NCI-H146 treated with DMSO at 0.1 percent for 48 hours (cell line): ENCODE data around the gene SLC6A13.

Experiments used
- DNase-seq: peaks from one replicate; lab custom pipeline; 2025; ENCODE audit not compliant: unreplicated experiment; lab: John Stamatoyannopoulos, UW

SLC6A13 gene

DNA sequence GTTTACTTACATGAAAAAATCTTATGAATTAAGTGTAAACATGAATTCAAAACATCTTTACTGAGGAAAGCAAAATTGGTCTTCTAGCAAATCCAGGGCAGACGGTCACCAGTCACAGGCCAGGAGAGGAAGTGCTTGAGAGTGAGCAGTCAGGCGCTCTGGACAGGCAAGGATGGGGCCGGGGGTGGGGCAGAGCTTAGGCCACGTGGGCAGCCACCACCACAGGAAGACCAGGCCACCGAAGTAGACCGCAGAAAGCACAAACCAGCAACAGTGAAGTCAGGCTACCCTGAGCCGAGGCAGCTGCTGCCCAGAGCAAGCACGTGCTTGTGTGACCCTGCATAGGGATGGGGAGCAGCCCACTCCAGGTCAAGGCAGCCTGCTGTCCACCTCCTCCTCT, 82.2 kb downstream of the SLC6A13 start:
- DNase-seq, result no peak

DNA sequence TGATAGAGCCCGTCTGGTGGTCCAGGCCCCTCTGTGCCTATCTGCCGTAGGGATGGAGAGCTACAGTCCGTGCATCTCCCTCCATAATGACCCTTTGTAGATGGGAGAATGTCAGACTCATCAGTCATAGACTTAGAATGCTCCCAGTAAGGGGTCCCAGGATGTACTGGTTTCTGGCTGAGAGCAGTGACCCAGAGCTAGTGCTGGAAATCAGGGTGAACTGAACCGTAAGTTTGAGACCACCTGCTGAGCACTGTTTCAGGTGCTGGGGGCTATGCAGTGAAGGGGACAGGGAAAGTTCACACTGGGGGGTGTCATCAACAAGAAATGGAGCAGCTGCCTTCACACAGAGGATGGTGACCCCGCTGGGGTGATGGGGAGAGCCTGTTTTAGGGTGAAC, 82.8 kb downstream of the SLC6A13 start:
- DNase-seq, result no peak

DNA sequence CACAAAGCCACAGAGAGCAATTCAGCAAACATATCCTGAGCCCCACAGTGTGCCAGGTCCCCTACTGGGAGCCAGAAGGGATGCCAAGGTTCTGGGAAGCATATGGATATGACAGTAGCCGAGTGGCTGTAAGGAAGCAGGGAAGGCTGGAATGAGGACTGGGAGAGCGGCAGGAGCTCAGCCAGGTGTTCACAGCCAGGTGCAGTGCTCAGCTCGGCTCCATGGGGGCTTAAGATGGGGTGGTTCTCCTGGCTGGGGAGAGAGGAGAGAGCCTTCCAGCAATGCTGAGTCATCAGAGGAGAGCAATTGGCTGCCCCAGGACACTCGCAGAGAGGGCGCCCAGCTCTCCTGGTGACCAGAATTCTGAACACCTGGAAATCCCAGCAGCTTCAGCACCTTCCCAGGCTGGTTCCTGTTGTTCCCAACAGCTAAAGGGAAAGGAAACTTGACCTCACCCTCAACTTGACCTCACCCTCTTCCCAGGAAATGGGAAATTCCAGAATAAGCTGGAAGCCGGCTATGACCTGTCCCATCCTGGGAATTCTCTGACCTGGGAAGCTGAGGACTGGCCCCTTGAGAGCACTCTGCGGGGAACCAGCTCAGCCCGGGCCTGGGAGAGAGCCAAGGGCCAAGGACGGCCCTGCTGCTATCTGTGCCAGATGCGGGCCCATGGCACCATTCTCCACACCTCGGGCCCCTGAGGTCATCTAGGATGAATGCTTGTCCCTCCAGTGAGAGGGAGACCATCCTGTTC, 83.3 kb downstream of the SLC6A13 start:
- peak; percentile 66 for DNase-seq

DNA sequence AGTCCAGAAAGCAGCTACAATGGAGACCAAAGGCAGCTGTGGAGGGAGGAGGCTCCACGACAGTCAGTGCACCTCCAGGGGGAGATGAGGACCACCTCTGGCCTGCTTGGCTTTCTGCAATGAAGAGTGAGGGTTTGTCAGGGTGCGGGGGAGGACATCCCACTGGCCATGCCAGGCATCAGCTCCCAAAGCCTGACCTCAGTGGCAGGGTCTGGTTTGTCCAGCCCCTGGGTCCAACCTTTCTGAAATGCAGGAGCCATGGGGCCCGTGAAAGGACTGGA, 83.9 kb downstream of the SLC6A13 start:
- DNase-seq, result no peak

DNA sequence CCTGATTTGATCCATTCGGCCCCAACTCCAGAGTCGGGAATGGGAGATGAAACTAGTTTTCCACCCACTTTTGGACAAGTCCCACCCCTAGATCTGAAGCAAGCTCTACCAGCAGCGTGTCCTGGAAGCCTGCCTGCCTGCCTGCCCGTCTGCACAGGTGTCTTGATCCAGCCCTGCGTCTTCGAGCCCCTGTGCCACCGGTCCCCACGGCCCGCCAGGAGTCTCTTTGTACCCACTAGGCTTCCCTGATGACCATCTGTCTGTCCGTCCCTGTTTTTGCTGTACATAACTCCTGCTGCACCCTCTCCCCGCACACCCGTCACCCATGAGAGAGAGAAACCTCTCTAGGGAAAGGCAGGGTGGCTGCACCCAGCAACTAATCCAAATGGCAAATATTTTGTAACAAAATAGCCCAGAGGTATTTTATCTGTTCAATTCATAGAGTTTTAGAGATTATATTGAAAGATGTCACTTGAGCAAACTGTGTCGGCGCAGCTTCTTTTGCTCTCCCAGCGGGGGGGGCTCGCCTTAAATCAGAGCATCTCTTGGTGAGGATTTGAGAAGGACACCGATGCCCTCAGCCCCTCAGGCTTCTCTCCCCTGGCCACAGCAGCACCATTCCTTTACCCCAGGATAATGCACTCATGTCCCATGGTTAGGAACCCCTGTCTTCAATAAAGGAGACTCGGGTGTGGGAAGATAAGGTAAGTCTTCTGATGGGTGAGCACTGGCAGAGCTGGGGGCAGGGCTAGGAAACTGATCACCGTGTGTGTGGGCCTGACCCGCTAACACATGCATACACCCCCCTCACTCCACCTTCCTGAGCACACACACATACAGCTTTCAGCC, 84.4 kb downstream of the SLC6A13 start:
- no peak for DNase-seq

DNA sequence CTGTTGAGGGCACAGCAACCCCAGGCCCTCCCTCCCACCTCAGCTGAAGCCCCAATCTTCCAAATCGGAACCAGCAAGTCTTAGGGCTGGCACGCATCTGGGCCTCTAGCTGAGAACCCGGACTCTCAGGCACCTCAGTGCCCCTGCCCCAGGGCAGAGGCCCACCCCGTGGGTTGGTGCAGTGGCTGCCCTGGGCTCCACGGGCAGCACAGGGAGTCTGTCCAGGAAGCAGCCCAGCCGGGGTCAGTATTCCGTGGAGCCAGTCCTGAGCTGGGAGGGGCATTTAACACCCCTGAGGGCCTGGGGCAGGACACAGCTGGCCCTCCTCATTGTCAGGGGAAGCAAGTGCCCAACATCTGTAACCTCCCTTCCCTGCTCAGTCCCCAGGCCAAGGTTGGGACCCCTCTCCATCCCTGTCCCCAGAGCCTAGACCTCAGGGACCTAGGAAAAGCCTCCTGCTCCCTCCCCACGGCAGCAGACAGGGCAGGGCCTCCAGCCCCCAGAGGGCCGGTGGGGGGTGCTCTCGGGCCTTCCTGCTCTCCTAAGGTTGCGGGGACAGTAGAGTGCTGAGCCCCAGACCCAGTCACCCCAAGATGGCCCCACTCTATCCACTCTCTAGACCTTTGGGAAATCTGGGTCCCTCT, 85.2 kb downstream of the SLC6A13 start:
- no peak for DNase-seq

DNA sequence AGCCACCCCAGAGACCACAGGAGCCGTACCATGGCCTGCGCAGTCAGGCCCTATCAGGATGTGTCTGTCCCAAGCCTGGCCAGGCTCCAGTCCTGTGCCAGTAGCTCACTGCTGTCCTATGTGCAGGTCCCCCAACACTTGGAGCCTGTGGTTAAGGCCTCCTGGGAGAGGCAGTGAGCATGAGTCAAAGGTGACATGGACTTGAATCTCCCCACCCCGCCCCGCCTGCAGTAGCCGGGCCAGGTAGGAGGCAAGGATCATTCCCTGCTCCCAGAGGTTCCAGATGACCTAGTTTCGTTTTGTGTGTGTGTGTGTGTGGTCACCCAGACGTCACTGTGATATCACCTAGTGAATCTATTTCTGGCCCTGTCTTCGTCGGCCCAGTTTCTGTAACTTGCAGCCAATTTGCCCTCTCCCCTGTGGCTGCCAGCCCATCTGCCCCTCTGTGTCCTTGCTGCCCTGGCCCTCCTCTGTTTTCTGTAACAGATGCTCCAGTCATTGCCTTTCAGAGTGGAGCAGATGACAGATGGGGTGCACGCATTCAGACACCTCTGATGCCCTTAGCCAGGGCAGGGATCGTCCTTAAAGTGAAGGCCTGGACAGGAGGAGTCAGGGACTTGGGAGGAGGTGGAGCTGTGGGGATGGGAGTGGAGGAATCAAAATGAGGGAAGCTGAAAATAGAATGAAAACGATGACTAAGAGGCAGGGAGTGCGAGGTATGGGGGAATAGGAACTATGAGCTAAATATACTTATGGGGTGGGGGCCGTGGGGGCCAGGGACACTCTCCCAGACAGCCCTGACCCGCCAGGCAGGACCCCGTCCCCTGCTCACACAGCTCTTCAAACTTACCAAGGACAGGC, 86.1 kb downstream of the SLC6A13 start:
- no peak for DNase-seq

DNA sequence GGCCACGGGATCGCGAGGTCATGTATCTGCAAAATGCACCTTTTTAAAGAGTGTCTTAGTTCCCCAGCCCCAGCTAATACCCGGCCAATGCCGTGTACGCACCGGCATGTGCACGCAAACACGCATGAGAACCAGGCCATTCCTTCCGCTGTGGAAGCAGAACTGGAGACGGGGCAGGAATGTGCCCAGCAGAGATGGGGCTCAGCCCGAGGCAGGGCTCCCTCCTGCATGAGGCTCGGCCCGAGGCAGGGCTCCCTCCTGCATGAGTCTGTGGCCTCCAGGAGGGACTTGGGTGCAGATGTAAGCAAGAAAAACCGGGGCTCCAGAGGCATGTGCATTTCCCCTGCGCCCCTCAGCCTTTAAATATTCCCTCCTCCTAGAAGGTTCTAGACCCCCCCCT, 86.9 kb downstream of the SLC6A13 start:
- no peak for DNase-seq

DNA sequence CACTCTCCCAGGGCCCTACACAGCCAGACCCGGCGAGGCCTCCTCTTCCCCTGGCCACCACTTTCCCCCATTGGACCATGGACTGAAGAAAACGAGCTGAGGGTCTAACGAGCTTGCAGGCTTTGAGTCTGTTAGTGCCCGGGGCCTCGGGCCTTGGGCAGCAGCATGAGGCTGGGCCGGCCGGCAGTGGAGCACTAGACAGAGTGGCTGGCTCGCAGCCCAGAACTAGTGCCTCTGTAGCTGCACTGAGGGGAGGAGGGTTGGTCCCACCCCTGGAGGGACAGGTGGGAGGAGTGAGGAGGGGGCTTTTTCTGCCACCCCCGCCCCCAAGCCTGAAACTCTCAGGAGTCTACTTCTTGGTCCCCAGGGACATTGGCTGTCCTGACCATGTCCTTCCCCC, 87.4 kb downstream of the SLC6A13 start:
- DNase-seq, result no peak

DNA sequence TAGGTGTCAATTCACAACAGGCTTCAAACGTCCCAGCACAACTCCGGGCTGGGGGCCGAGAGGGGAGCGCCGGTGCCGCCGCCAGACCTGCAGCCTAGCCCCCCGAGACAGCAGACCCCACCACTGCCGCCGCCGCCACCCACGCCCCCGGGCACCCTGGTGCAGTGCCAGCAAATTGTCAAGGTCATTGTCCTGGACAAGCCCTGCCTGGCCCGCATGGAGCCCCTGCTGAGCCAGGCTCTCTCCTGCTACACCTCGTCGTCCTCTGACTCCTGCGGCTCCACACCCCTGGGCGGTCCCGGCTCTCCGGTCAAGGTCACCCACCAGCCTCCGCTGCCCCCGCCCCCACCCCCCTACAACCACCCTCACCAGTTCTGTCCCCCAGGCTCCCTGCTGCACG, 88.0 kb downstream of the SLC6A13 start:
- no peak for DNase-seq

DNA sequence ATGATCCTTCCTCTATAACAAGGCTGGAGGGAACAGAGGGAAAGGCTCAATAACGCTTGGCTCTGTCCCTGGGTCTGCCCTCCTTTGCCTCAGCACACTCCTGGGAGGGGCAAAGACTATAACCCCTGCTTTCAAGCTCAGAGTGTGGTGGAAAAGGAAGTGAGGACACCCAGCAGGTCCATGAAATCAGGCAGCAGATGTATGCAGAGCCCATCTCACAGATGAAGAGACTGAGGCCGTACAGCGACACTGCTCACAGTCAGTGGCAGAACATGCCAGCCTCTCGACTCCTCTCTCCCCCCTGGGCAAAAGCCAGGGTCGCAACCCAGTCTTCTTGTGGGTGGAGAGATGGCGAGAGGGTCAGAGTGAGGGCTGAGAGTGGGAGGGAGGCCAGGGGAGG, 88.5 kb downstream of the SLC6A13 start:
- DNase-seq, result no peak

DNA sequence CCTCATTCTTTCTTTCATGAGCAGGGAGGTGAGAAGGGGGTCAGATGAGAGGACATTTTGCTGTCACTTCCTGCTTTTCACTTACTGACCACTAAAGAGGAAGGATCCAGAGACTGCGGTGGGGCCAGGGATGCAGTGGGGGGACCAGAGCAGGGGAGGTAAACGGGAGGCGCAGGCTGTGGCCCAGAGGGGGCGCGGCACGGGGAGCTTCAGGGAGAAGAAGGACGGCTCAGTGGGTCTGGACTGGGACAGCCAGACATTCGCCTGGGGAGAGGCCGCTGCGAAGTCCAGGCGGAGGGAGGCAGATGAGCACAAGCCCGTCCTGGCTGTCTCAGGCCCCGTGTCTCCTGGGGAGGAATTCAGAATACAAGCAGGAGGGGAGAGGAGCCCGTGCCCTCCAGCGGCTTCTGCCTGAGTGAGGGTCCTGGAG, 89.9 kb downstream of the SLC6A13 start:
- DNase-seq, result no peak

DNA sequence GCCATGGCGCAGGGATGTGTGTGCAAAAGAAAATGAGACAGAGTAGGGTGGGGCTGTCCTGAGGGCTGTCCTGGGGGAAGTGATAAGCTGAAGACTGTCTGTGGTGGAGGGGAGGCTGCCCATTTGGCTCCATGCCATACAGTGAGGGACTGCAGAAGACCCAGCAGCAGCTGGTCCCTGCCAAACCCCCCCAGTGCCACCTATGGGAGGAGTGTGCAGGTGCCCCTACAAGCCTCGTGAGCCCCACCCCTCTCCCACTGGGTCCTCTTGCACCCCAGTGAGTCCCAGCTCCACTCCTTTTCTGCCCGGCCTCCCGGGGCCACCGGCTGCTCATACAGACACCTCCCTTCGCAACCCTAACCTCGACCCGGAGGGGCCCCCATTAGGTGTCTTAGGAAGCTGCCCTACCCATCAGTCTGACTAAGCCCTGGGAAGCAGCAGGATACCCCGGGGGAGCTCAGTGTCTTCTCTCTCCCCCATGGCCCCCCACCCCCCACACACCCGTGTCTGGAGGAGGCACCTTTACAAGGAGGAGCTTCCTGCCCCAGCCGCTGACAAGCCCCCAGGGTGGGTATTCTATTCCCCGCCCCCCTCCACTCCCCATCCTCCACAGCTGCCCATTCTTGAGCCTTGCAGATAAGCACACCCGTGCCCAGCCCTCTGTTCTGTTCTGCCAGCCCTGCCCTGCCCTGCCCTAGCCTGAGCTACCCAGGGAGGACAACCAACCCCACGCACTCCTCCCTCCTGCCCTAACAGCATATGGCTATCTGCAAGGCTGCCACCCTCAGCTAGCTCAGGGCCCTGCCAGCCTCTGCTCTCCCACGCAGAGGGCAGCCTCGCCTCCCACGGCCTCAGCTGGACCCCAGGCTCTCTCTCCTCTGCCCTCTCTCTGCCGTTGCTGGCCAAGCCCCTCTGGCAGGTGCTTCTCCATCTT, 90.6 kb downstream of the SLC6A13 start:
- peak; percentile 17 for DNase-seq

DNA sequence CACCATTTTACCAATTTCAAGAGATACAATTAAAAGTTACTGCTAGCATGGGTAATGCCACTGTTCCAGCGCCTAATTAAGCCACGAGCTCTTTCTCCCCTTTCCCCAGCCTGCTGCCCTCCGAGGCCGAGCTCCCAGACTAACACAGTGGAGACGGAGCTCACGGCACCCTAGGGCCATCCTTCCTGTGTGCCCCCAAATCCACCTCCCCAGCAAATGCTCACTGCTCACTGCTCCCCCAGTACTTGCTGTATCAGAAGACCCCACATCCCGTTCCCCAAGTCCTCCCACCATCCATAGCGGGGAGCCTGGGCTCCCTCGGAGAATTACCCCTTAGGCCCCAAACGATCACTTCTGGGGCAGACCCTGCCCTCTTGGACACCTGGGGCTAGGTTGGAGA, 91.4 kb downstream of the SLC6A13 start:
- DNase-seq, result no peak
